Heart left ventricle (tissue), 13 donors: ENCODE data around the gene NADSYN1.

Experiments
- POLR2A ChIP-seq, 2 donors: fragments of 450-650 bp; IDR thresholded peaks; one replicate each; pipeline ENCODE4 v1.6.1; 2017; ENCODE audit warnings: antibody characterized with exemption in 2 of 2, mild to moderate bottlenecking in 2 of 2, moderate library complexity in 2 of 2
- TF ChIP-seq, protein P1 (sequence below), 12 donors: fragments of 200-600 bp; sonication (generic) in 4 of 12; IDR thresholded peaks; one replicate each; pipeline versions ENCODE4 v1.5.0 to v1.8.0; 2018 to 2022; ENCODE audit warnings: antibody characterized with exemption in 12 of 12, mild to moderate bottlenecking in 5 of 12
- donor health status: ischemic (EF 13 %, LVEDD 7.1; RV severe dilation, severe dysfunction).
- donor health status: DM: no; HTN: yes; CAD: no.
- donor health status: DM: no; HTN: no; CAD: no.
- donor health status: ischemic (EF 25% LVEDD 6.9; RV normal size, moderate dysfunction).
- donor health status: ischemic (EF 25% LVEDD 5.7; RV mildly dilated, moderate dysfunction).
- donor health status: ischemic (EF 35%, LVEDD 5.7; RV mildly dilated, moderate dysfunction).
- donor health status: nonischemic (EF 11% LVEDD 7.7; RV severe dilation, severe dysfunction).
- donor health status: DM: yes; HTN: yes; CAD: no.
- donor health status: PGD.
- donor health status: ischemic (EF 29% LVEDD 5.4; RV normal size, mild dysfunction).
- donor health status: nonischemic (EF 23%, LVEDD 6.1; RV moderate dilation, normal function).

DNA sequence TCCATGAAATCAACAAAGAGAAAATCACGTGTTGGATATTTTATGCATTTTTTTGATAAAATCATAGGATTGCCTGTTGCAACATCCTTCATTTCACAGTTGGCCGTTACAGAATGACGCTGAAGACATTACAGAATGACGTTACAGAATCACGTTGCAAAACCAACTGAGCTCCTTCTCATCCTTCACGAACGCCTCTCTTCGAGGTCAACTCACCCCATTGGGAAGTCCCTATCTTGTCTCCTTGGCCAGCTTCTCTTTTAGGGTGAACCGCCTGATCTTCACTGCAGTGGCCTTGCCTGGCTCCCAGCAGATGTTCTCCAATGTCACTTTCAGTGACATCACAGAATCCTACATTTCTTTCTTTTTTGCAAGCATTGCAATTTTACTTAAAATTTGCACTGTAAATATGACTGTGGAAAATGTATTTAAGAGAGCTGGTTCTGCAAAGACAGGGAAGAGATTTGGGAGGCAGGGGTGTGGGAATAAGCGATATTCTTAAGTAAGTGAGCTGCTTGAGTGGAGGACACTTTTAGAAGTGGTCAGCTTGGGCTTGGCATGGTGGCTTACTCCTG is 79.1 kb downstream of the NADSYN1 start:
- TF ChIP-seq, protein P1, sequence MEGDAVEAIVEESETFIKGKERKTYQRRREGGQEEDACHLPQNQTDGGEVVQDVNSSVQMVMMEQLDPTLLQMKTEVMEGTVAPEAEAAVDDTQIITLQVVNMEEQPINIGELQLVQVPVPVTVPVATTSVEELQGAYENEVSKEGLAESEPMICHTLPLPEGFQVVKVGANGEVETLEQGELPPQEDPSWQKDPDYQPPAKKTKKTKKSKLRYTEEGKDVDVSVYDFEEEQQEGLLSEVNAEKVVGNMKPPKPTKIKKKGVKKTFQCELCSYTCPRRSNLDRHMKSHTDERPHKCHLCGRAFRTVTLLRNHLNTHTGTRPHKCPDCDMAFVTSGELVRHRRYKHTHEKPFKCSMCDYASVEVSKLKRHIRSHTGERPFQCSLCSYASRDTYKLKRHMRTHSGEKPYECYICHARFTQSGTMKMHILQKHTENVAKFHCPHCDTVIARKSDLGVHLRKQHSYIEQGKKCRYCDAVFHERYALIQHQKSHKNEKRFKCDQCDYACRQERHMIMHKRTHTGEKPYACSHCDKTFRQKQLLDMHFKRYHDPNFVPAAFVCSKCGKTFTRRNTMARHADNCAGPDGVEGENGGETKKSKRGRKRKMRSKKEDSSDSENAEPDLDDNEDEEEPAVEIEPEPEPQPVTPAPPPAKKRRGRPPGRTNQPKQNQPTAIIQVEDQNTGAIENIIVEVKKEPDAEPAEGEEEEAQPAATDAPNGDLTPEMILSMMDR (IDR thresholded peaks at IDR 0.05), result no peak
- TF ChIP-seq POLR2A (IDR thresholded peaks at IDR 0.05), result no peak
